GM19193 (cell line): ENCODE data around the gene LRP11.

Experiments
- POLR2A ChIP-seq: IDR thresholded peaks from 4 replicates; pipeline ENCODE4 v1.6.1; 2011; ENCODE audit not compliant: insufficient read depth, insufficient read length; ENCODE audit errors: extremely low read depth

Gene LRP11

GRCh38 chr6:149847939-149848267 lies 16.3 kb downstream of the LRP11 start:
- TF ChIP-seq POLR2A, result no peak

GRCh38 chr6:149846321-149846720 lies 17.8 kb downstream of the LRP11 start:
- no peak for TF ChIP-seq POLR2A

GRCh38 chr6:149845549-149845948 lies 18.6 kb downstream of the LRP11 start:
- no peak for TF ChIP-seq POLR2A

GRCh38 chr6:149844480-149844879 lies 19.7 kb downstream of the LRP11 start:
- TF ChIP-seq POLR2A, result no peak

GRCh38 chr6:149843051-149843633 lies 21.0 kb downstream of the LRP11 start:
- TF ChIP-seq POLR2A, result no peak

- TF ChIP-seq POLR2A, result no peak
Measured at GRCh38 chr6:149842331-149842730, 21.8 kb downstream of the LRP11 start.

- no peak for TF ChIP-seq POLR2A
Measured at GRCh38 chr6:149840345-149841075, 23.6 kb downstream of the LRP11 start.

GRCh38 chr6:149834513-149835481 lies 29.4 kb downstream of the LRP11 start:
- no peak for TF ChIP-seq POLR2A

GRCh38 chr6:149833651-149834050 lies 30.5 kb downstream of the LRP11 start:
- no peak for TF ChIP-seq POLR2A

- TF ChIP-seq POLR2A, result no peak
Measured at GRCh38 chr6:149831308-149831820, 32.8 kb downstream of the LRP11 start.

GRCh38 chr6:149830731-149831307 lies 33.3 kb downstream of the LRP11 start:
- no peak for TF ChIP-seq POLR2A

- TF ChIP-seq POLR2A, result no peak
Measured at GRCh38 chr6:149825292-149825691, 38.9 kb downstream of the LRP11 start.

- no peak for TF ChIP-seq POLR2A
Measured at GRCh38 chr6:149823013-149823412, 41.1 kb downstream of the LRP11 start.

- TF ChIP-seq POLR2A, result no peak
Measured at GRCh38 chr6:149821492-149821891, 42.7 kb downstream of the LRP11 start.

- TF ChIP-seq POLR2A, result no peak
Measured at GRCh38 chr6:149820506-149820905, 43.7 kb downstream of the LRP11 start.

GRCh38 chr6:149815788-149816187 lies 48.4 kb downstream of the LRP11 start:
- TF ChIP-seq POLR2A, result no peak

- no peak for TF ChIP-seq POLR2A
Measured at GRCh38 chr6:149813351-149813750, 50.8 kb downstream of the LRP11 start.
